Measurements from ENCODE around the gene ACOX1.

ACOX1 gene

GRCh38 chr17:76009969-76010661 lies 31.1 kb upstream of the ACOX1 start:
- Histone ChIP-seq H3K27ac (no peak overlapping the region), H2AFZ (ENCODE audit: low read depth) (no peak overlapping the region), H3K4me2 (no peak overlapping the region), H3K4me3 (IDR thresholded peaks at IDR 0.05; ENCODE audit: insufficient read depth, low read depth, low read length) (no peak overlapping the region), H4K20me1 (ENCODE audit: insufficient read depth) (no peaks in the 10 kb centered on the region), H3K9ac (no peak overlapping the region), H3K36me3 (ENCODE audit: insufficient read depth) (no peaks in the 10 kb centered on the region), H3K27me3 (ENCODE audit: insufficient read depth, low read depth) (peaks cover 18% of the 10 kb centered on the region; the same call in 1 of the 2 replicates), H3K4me1 (ENCODE audit: low read depth, poor library complexity, severe bottlenecking) (peaks cover 10% of the 10 kb centered on the region), H3K79me2 (ENCODE audit: insufficient read depth, low read depth) (no peaks in the 10 kb centered on the region)
- TF ChIP-seq, protein P1, sequence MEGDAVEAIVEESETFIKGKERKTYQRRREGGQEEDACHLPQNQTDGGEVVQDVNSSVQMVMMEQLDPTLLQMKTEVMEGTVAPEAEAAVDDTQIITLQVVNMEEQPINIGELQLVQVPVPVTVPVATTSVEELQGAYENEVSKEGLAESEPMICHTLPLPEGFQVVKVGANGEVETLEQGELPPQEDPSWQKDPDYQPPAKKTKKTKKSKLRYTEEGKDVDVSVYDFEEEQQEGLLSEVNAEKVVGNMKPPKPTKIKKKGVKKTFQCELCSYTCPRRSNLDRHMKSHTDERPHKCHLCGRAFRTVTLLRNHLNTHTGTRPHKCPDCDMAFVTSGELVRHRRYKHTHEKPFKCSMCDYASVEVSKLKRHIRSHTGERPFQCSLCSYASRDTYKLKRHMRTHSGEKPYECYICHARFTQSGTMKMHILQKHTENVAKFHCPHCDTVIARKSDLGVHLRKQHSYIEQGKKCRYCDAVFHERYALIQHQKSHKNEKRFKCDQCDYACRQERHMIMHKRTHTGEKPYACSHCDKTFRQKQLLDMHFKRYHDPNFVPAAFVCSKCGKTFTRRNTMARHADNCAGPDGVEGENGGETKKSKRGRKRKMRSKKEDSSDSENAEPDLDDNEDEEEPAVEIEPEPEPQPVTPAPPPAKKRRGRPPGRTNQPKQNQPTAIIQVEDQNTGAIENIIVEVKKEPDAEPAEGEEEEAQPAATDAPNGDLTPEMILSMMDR (conservative IDR thresholded peaks at IDR 0.05; ENCODE audit: low read depth, low read length) = no peak

DNA sequence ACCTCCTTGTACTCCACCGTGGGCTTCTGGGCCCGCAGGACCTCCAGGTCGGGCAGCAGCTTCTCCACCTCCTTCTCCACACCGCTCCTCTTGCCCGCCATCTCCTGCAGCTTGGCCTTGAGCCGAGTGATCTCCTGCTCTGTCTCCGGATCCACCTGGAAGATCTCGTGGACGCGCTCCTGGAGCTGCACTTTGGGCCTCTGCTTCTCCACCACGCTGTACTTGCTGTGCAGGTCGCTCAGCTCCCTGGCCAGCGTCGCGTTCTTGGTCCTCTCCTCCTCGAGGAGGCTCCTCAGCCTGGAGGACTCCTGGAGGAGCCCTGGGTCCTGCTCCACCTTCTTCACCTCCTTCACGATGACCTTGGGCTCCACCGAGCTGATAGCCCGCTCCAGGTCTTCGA lies 30.5 kb upstream of the ACOX1 start:
- no peak overlapping the region for H3K4me3 ChIP-seq (IDR thresholded peaks at IDR 0.05; ENCODE audit: insufficient read depth, low read depth, low read length)
- no peaks in the 10 kb centered on the region for H4K20me1 ChIP-seq (ENCODE audit: insufficient read depth)
- H3K4me2 ChIP-seq = no peak overlapping the region
- TF ChIP-seq, protein P1 (conservative IDR thresholded peaks at IDR 0.05; ENCODE audit: low read depth, low read length) = no peak
- no peak overlapping the region for H3K27ac ChIP-seq
- no peaks in the 10 kb centered on the region for H3K79me2 ChIP-seq (ENCODE audit: insufficient read depth, low read depth)
- H3K36me3 ChIP-seq (ENCODE audit: insufficient read depth) = no peaks in the 10 kb centered on the region
- H2AFZ ChIP-seq (ENCODE audit: low read depth) = no peak overlapping the region
- peaks cover 18% of the 10 kb centered on the region; the same call in 1 of the 2 replicates for H3K27me3 ChIP-seq (ENCODE audit: insufficient read depth, low read depth)
- no peak overlapping the region for H3K9ac ChIP-seq
- H3K4me1 ChIP-seq (ENCODE audit: low read depth, poor library complexity, severe bottlenecking) = peaks cover 9% of the 10 kb centered on the region

DNA sequence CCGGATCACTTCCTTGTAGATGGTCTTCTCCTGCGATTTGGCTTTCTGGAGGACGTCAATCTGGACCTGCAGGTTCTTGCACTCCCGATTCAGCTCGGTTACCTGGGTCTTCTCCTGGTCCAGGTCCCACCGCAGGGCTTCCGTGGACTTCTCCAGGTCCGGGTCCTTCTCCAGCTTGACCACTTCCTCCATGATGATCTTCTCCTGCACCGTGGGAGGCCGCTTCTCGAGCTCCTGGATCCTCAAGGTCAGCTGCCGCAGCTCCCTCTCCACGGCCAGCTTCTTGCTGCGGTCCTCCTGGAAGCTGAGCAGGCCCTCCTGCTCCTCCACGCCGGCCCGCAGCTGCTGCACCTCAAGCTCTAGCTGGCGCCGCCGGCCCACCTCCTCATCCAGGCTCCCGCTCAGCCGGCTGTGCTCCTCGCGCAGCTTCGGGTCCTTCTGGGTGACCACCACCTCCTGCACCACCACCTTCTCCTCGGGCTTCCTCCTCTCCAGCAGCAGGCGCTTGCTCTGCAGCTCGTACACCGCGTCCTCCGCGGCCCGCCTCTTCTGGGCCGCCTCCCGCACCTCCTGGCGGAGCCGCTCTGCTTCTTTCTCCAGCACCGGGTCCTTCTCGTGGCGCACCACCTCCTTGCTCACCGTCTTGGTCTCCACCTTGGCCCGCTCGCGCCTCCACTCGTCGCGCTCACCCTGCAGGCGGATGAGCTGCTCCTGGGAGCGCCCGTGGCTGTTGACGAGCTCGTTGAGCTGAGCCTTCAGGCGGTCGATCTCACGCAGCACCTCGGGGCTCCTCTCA lies 29.9 kb upstream of the ACOX1 start:
- peaks cover 18% of the 10 kb centered on the region; the same call in 1 of the 2 replicates for H3K27me3 ChIP-seq (ENCODE audit: insufficient read depth, low read depth)
- H3K4me2 ChIP-seq = no peak overlapping the region
- no peak overlapping the region for H3K9ac ChIP-seq
- H2AFZ ChIP-seq (ENCODE audit: low read depth) = no peak overlapping the region
- peaks cover 7% of the 10 kb centered on the region for H3K4me1 ChIP-seq (ENCODE audit: low read depth, poor library complexity, severe bottlenecking)
- TF ChIP-seq, protein P1 (conservative IDR thresholded peaks at IDR 0.05; ENCODE audit: low read depth, low read length) = no peak
- H3K79me2 ChIP-seq (ENCODE audit: insufficient read depth, low read depth) = no peaks in the 10 kb centered on the region
- H3K4me3 ChIP-seq (IDR thresholded peaks at IDR 0.05; ENCODE audit: insufficient read depth, low read depth, low read length) = no peak overlapping the region
- no peaks in the 10 kb centered on the region for H3K36me3 ChIP-seq (ENCODE audit: insufficient read depth)
- H4K20me1 ChIP-seq (ENCODE audit: insufficient read depth) = no peaks in the 10 kb centered on the region
- H3K27ac ChIP-seq = no peak overlapping the region

- no peaks in the 10 kb centered on the region for H3K79me2 ChIP-seq (ENCODE audit: insufficient read depth, low read depth)
- no peak overlapping the region for H3K4me3 ChIP-seq (IDR thresholded peaks at IDR 0.05; ENCODE audit: insufficient read depth, low read depth, low read length)
- H4K20me1 ChIP-seq (ENCODE audit: insufficient read depth) = no peaks in the 10 kb centered on the region
- H3K4me1 ChIP-seq (ENCODE audit: low read depth, poor library complexity, severe bottlenecking) = peaks cover 7% of the 10 kb centered on the region
- TF ChIP-seq, protein P1 (conservative IDR thresholded peaks at IDR 0.05; ENCODE audit: low read depth, low read length) = no peak
- peaks cover 18% of the 10 kb centered on the region; the same call in 1 of the 2 replicates for H3K27me3 ChIP-seq (ENCODE audit: insufficient read depth, low read depth)
- H3K36me3 ChIP-seq (ENCODE audit: insufficient read depth) = no peaks in the 10 kb centered on the region
- no peak overlapping the region for H2AFZ ChIP-seq (ENCODE audit: low read depth)
- H3K4me2 ChIP-seq = no peak overlapping the region
- H3K9ac ChIP-seq = no peak overlapping the region
- H3K27ac ChIP-seq = no peak overlapping the region
Measured at GRCh38 chr17:76008208-76008607, 29.2 kb upstream of the ACOX1 start.
